OCI-LY7 (cell line): ENCODE measurements around the gene CAP2. TPM values are rescaled to one million over a fixed set of nuclear protein-coding genes. Genes with fewer than 3 reads are reported as not detected.

Experiments
- BruUV-seq: library from RNA; stranded (reverse); fragments of 400-500 nt; replicated peaks from 2 replicates; lab custom pipeline; 2021; lab: Mats Ljungman, UMichigan
- CTCF ChIA-PET: fragments of 300-600 bp; sonication (Branson Sonifier 250); formaldehyde crosslinking; loops from one replicate; lab custom pipeline; 2022; ENCODE audit warnings: antibody characterized with exemption; ENCODE audit not compliant: unreplicated experiment; lab: Charles Lee
- POLR2A ChIA-PET: fragments of 300-600 bp; sonication (Branson Sonifier 250); formaldehyde crosslinking; loops from one replicate; lab custom pipeline; 2022; ENCODE audit warnings: antibody characterized with exemption; lab: Charles Lee
- DNase-seq: peaks from one replicate; pipeline ENCODE4 v3.0.0-alpha.2; 2015; ENCODE audit warnings: low spot score
- H2AFZ ChIP-seq: fragments of 200-600 bp; sonication (generic), shearing (Covaris generic); 2 replicates; pipeline ENCODE4 v1.6.1; 2014; ENCODE audit warnings: mild to moderate bottlenecking, antibody characterized with exemption, low read length, moderate library complexity
- H3K27ac ChIP-seq: fragments of 200-600 bp; sonication (generic); 2 replicates; pipeline ENCODE4 v1.5.1; 2014; ENCODE audit warnings: mixed run types, low read depth, mild to moderate bottlenecking, moderate library complexity, low read length, inconsistent platforms; ENCODE audit not compliant: poor library complexity, severe bottlenecking
- H3K36me3 ChIP-seq: fragments of 200-600 bp; sonication (generic); 2 replicates; pipeline ENCODE4 v1.6.1; 2014; ENCODE audit warnings: mild to moderate bottlenecking, antibody characterized with exemption, low read length, moderate library complexity, mixed read lengths; ENCODE audit not compliant: insufficient read depth
- H3K4me1 ChIP-seq: fragments of 200-600 bp; sonication (generic); 2 replicates; pipeline ENCODE4 v1.5.1; 2014; ENCODE audit warnings: mild to moderate bottlenecking, low read length; ENCODE audit not compliant: insufficient read depth, poor library complexity, severe bottlenecking
- H3K4me2 ChIP-seq: fragments of 200-600 bp; sonication (generic); 2 replicates; pipeline ENCODE4 v1.6.1; 2014; ENCODE audit warnings: mild to moderate bottlenecking, low read length
- H3K4me3 ChIP-seq: fragments of 200-600 bp; sonication (generic); 2 replicates; pipeline ENCODE4 v1.5.1; 2014; ENCODE audit warnings: mild to moderate bottlenecking, low read depth, low read length; ENCODE audit not compliant: poor library complexity, severe bottlenecking
- H3K79me2 ChIP-seq: fragments of 200-600 bp; sonication (generic); 2 replicates; pipeline ENCODE4 v1.6.1; 2016; ENCODE audit warnings: low read depth, mild to moderate bottlenecking, low read length, moderate library complexity, mixed read lengths; ENCODE audit not compliant: insufficient read depth
- H3K9me2 ChIP-seq: fragments of 200-600 bp; sonication (generic); 2 replicates; pipeline ENCODE4 v1.6.1; 2016; ENCODE audit warnings: mild to moderate bottlenecking, low read length, mixed read lengths; ENCODE audit not compliant: insufficient read depth
- H3K9me3 ChIP-seq: fragments of 200-600 bp; sonication (generic); 2 replicates; pipeline ENCODE4 v1.6.1; 2014; ENCODE audit warnings: mild to moderate bottlenecking, mixed run types, low read length, mixed read lengths
- H4K20me1 ChIP-seq: fragments of 200-600 bp; sonication (generic); 2 replicates; pipeline ENCODE4 v1.6.1; 2014; ENCODE audit warnings: mild to moderate bottlenecking, antibody characterized with exemption, low read length, moderate library complexity, mixed read lengths; ENCODE audit not compliant: insufficient read depth
- CTCF ChIP-seq: fragments of 200-600 bp; sonication (generic); conservative IDR thresholded peaks from 2 replicates; pipeline ENCODE4 v1.5.1; 2014; ENCODE audit warnings: mild to moderate bottlenecking, antibody characterized with exemption, low read length, moderate library complexity, mixed read lengths
- EZH2phosphoT487 ChIP-seq: fragments of 200-600 bp; sonication (generic); IDR thresholded peaks from 2 replicates; pipeline ENCODE4 v1.6.1; 2018; ENCODE audit warnings: low read depth, borderline replicate concordance, mild to moderate bottlenecking, mixed run types, antibody characterized with exemption, low read length, moderate library complexity, mixed read lengths
- intact Hi-C: fragments of 100-400 bp; cut with micrococcal nuclease; formaldehyde crosslinking; loops from one replicate; pipeline ENCODE4 v1.10.0; 2022; ENCODE audit not compliant: unreplicated experiment
- total RNA-seq, 2 experiments: library from RNA; depleted of rRNA in 1 of 2; stranded (reverse); fragments of >200 nt in 1 of 2; shearing (Covaris generic) in 1 of 2; gene quantifications; 2 replicates each; pipeline ENCODE4 v1.2.3, GENCODE V29; 2014 to 2022

Gene CAP2
- total RNA-seq, 2 experiments from 2014 or later = not detected

- ChIA-PET POLR2A (no interaction called here), CTCF (no interaction called here)
- TF ChIP-seq EZH2phosphoT487 (no peak), CTCF (no peak)
Measured at GRCh38 chr6:17483391-17484016, 90.1 kb downstream of the CAP2 start.

GRCh38 chr6:17484201-17484849 is 90.9 kb downstream of the CAP2 start:
- POLR2A ChIA-PET = no interaction called here
- CTCF ChIA-PET = no interaction called here

More at GRCh38 chr6:17483391-17484016, 90.1 kb downstream of the CAP2 start:
- BruUV-seq = no TSS peak
- H3K9me3 ChIP-seq = no peaks in the 10 kb centered on the region
- H3K9me2 ChIP-seq = no peaks in the 10 kb centered on the region
- H3K27ac ChIP-seq = no peak overlapping the region
- intact Hi-C loops = no loop called here
- DNase-seq = no peak
- no peaks in the 10 kb centered on the region for H3K36me3 ChIP-seq
- no peaks in the 10 kb centered on the region for H3K4me1 ChIP-seq
- no peaks in the 10 kb centered on the region for H4K20me1 ChIP-seq
- no peak overlapping the region for H3K4me3 ChIP-seq
- H3K79me2 ChIP-seq = no peaks in the 10 kb centered on the region
- no peak overlapping the region for H3K4me2 ChIP-seq
- no peak overlapping the region for H2AFZ ChIP-seq

More at GRCh38 chr6:17484201-17484849, 90.9 kb downstream of the CAP2 start:
- Histone ChIP-seq H3K27ac (no peak overlapping the region), H3K4me2 (no peak overlapping the region), H3K4me1 (no peaks in the 10 kb centered on the region), H4K20me1 (no peaks in the 10 kb centered on the region), H3K79me2 (no peaks in the 10 kb centered on the region), H2AFZ (no peak overlapping the region), H3K9me3 (no peaks in the 10 kb centered on the region), H3K9me2 (no peaks in the 10 kb centered on the region), H3K36me3 (no peaks in the 10 kb centered on the region), H3K4me3 (no peak overlapping the region)
- no peak for DNase-seq
- TF ChIP-seq CTCF (no peak), EZH2phosphoT487 (no peak)
- BruUV-seq = no TSS peak
- intact Hi-C loops = no loop called here
